ENCODE measurements around the gene TULP4.
"Not testable (repeated sequence)": the region's sequence is repeated elsewhere in the genome, so short reads cannot be mapped to it uniquely, and the experiment has no call there.

Gene TULP4

DNA sequence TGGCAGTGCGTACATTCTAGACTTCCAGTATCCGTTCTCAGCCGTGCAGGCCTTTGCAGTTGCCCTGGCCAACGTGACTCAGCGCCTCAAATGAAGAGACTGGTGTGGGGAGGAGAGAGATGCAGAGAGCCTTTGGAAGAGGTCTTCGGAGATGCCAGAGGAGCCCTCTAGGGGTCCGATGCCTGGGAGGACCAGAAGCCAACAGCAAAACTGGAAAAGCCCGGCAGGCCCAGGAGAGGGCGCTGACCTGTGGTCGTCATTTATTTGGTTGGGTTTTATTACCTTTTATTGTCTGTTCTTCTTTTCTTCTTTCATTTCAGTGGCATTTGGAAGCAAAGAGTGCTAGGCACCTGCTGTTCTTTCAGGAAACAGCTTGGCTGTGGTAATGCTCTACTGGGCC lies 194.3 kb downstream of the TULP4 start:
- Histone ChIP-seq H2AFZ (ENCODE audit: low read depth, low read length) (no peak overlapping the region), H3K36me3 (ENCODE audit: insufficient read depth, low read length) (peaks cover 43% of the 10 kb centered on the region), H3K4me1 (ENCODE audit: insufficient read depth, low read length) (no peaks in the 10 kb centered on the region), H3K9me3 (ENCODE audit: low read length) (no peaks in the 10 kb centered on the region), H3K27me3 (ENCODE audit: insufficient read depth, low read length) (no peaks in the 10 kb centered on the region), H3K4me3 (ENCODE audit: low read length) (no peak overlapping the region)

DNA sequence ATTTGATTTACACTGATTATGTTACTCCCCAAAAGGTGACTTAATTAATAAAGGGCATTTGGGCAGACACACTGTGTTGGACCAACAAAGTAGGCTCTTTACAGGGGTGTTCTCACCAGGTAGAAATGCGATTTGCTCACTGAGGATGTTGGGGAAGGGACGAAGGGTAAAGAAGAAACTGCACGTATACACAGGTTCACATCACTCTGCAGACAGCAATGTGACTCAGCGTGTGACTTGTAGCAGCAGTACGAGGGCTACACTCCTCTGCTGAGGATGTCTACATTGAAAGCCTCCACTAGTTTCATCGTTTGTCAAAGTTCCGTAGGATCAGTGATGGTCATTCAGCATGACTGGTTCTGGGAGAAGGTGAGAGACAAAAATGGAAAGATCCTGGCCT lies 194.9 kb downstream of the TULP4 start:
- H3K4me3 ChIP-seq (ENCODE audit: low read length) = no peak overlapping the region
- peaks cover 38% of the 10 kb centered on the region for H3K36me3 ChIP-seq (ENCODE audit: insufficient read depth, low read length)
- H2AFZ ChIP-seq (ENCODE audit: low read depth, low read length) = no peak overlapping the region
- H3K9me3 ChIP-seq (ENCODE audit: low read length) = no peaks in the 10 kb centered on the region
- no peaks in the 10 kb centered on the region for H3K4me1 ChIP-seq (ENCODE audit: insufficient read depth, low read length)
- no peaks in the 10 kb centered on the region for H3K27me3 ChIP-seq (ENCODE audit: insufficient read depth, low read length)

DNA sequence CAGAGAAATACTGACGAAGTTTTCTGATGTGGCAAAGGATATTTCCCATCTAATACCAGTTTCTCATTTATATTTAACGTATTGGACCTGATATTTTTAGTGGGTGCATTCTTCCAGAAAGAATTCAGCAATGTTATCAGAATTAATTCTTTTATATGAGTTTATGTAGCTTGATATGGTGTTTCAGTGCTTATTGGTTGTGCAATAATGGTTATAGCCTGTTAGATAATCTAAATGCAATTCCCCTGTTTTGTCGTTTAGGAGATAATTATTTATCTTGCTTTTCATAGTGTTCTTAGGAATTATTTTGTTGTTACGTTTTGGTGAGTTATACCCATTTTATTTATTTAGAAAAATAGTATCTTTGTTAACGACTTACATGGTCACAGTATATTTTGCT lies 196.2 kb downstream of the TULP4 start:
- H2AFZ ChIP-seq (ENCODE audit: low read depth, low read length) = no peak overlapping the region
- no peaks in the 10 kb centered on the region for H3K4me1 ChIP-seq (ENCODE audit: insufficient read depth, low read length)
- H3K36me3 ChIP-seq (ENCODE audit: insufficient read depth, low read length) = peaks cover 25% of the 10 kb centered on the region
- H3K4me3 ChIP-seq (ENCODE audit: low read length) = no peak overlapping the region
- no peaks in the 10 kb centered on the region for H3K9me3 ChIP-seq (ENCODE audit: low read length)
- no peaks in the 10 kb centered on the region for H3K27me3 ChIP-seq (ENCODE audit: insufficient read depth, low read length)

DNA sequence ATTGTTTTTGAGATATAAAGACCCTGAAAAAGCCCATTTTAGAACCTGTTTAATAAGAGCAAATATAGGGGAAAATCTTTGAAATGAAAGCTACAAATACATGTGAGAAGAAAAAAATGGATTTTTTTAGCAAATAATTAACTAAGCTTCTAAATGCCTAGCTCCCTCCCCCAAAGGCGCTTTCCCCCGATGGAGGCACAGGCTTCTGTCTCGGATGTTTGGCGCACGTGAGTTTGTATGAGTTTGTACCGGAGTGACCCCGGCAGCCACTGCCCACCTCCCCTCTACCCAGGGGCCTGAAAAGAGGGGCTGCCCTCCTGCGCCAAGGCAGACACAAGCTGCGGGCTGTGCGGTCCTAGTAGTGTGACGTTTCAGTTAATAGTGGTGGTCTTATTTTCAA lies 197.2 kb downstream of the TULP4 start:
- Histone ChIP-seq H3K4me1 (ENCODE audit: insufficient read depth, low read length) (no peaks in the 10 kb centered on the region), H3K9me3 (ENCODE audit: low read length) (no peaks in the 10 kb centered on the region), H2AFZ (ENCODE audit: low read depth, low read length) (no peak overlapping the region), H3K27me3 (ENCODE audit: insufficient read depth, low read length) (no peaks in the 10 kb centered on the region), H3K4me3 (ENCODE audit: low read length) (no peak overlapping the region), H3K36me3 (ENCODE audit: insufficient read depth, low read length) (peaks cover 18% of the 10 kb centered on the region)

DNA sequence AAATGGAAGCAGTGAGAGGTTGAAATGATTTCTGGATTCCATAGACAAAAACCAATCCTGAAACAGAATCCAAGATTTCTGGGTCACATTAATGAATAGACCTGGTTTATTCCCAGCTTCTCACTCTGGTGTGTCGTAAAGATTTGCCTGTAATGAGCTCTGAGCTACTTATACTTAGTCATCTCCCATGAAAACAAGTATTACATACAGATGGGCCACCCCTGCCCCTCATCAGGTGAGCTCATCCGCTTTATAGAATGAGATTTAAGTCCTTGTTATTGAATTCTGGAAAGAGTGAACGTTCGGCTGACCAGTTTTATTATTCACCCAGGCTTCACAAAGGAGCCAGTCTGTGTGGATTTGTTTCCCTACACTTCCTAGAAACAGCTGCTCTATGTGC lies 200.5 kb downstream of the TULP4 start:
- H3K4me1 ChIP-seq (ENCODE audit: insufficient read depth, low read length) = peaks cover 4% of the 10 kb centered on the region
- H3K36me3 ChIP-seq (ENCODE audit: insufficient read depth, low read length) = peaks cover 4% of the 10 kb centered on the region
- H3K27me3 ChIP-seq (ENCODE audit: insufficient read depth, low read length) = no peaks in the 10 kb centered on the region
- no peak overlapping the region for H3K4me3 ChIP-seq (ENCODE audit: low read length)
- no peak overlapping the region for H2AFZ ChIP-seq (ENCODE audit: low read depth, low read length)
- no peaks in the 10 kb centered on the region for H3K9me3 ChIP-seq (ENCODE audit: low read length)

DNA sequence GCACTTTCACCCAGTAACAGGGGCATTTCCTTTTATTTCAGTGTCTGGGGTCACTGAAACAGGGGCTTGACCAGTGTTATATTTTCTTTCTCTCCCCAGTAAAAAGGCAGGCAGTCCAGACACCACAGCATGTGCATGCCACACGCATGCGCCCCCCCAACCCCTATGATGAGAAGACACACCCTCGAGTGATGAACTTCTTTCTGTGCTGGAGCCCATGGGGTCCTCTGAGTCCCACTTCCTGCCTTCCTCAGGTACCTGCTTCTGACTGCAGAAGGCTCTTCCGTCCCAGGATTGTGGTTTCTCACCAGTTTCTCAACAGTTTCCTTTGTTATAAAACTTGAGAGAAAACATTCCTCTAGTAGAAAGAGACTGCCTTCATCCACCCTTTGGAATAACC lies 201.9 kb downstream of the TULP4 start:
- no peak overlapping the region for H3K4me3 ChIP-seq (ENCODE audit: low read length)
- peaks cover 4% of the 10 kb centered on the region for H3K36me3 ChIP-seq (ENCODE audit: insufficient read depth, low read length)
- H2AFZ ChIP-seq (ENCODE audit: low read depth, low read length) = no peak overlapping the region
- peaks cover 11% of the 10 kb centered on the region for H3K4me1 ChIP-seq (ENCODE audit: insufficient read depth, low read length)
- H3K9me3 ChIP-seq (ENCODE audit: low read length) = no peaks in the 10 kb centered on the region
- H3K27me3 ChIP-seq (ENCODE audit: insufficient read depth, low read length) = no peaks in the 10 kb centered on the region

DNA sequence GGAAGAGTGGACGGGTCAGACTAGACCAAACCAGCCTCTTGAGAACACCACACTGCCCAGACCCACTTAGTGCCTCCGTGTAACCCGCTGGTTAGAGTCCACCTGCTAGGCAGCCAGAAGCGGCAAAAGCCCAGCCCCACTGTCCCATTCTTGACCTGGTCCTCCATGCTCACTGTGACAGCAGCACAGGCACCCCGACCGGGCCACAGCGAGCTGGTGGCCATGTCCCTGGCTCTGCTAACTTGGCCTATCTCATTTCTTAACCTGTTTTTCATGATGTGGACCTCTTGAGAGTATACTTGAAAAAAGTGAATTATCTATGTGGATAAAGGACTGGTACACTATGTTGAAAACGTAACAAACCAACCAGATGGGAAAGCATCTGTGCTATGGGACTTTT lies 202.7 kb downstream of the TULP4 start:
- Histone ChIP-seq H3K4me3 (ENCODE audit: low read length) (no peak overlapping the region), H3K9me3 (ENCODE audit: low read length) (no peaks in the 10 kb centered on the region), H3K36me3 (ENCODE audit: insufficient read depth, low read length) (peaks cover 4% of the 10 kb centered on the region), H2AFZ (ENCODE audit: low read depth, low read length) (no peak overlapping the region), H3K4me1 (ENCODE audit: insufficient read depth, low read length) (peaks cover 11% of the 10 kb centered on the region), H3K27me3 (ENCODE audit: insufficient read depth, low read length) (no peaks in the 10 kb centered on the region)

DNA sequence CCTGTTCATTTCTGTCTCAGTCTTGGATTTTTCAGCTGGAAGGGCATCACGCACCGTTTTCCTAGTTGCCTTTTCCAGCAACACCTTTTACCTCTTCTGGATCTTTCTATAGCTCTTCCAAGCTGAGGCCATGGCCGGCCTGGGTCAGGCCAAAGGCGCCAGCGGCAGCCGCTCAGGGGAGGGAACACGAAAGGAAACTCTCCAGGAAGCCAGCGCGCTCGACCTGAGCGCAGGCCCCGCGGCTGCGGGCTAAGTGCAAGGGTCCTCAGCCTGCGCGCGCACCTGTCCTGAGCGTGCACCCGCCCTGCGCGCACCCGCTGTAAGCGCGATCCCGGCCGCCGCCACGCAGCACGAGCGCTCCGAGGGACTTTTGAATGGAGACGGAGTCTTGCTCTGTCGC lies 203.8 kb downstream of the TULP4 start:
- Histone ChIP-seq H2AFZ (ENCODE audit: low read depth, low read length) (no peak overlapping the region), H3K4me1 (ENCODE audit: insufficient read depth, low read length) (peaks cover 11% of the 10 kb centered on the region), H3K27me3 (ENCODE audit: insufficient read depth, low read length) (no peaks in the 10 kb centered on the region), H3K9me3 (ENCODE audit: low read length) (no peaks in the 10 kb centered on the region), H3K4me3 (ENCODE audit: low read length) (no peak overlapping the region), H3K36me3 (ENCODE audit: insufficient read depth, low read length) (no peaks in the 10 kb centered on the region)

DNA sequence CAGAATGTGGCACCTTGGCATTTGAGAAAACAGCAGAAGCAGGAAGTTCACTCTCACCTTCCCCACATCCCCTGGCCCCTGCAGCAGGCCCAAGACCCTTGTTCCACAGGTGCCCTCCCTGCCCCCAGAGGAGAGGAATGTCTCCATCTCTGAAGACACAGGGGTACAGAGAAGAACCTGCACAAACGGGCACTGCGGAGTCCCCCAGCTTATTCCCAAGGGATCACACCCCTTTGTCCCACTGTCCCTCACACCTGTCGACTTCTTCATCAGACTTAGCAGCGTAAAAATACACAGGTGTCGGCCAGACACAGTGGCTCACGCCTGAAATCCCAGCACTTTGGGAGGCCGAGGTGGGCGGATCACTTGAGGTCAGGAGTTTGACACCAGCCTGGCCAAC lies 204.8 kb downstream of the TULP4 start:
- Histone ChIP-seq H2AFZ (ENCODE audit: low read depth, low read length) (no peak overlapping the region), H3K36me3 (ENCODE audit: insufficient read depth, low read length) (no peaks in the 10 kb centered on the region), H3K27me3 (ENCODE audit: insufficient read depth, low read length) (no peaks in the 10 kb centered on the region), H3K4me3 (ENCODE audit: low read length) (no peak overlapping the region), H3K9me3 (ENCODE audit: low read length) (no peaks in the 10 kb centered on the region), H3K4me1 (ENCODE audit: insufficient read depth, low read length) (peaks cover 11% of the 10 kb centered on the region)

DNA sequence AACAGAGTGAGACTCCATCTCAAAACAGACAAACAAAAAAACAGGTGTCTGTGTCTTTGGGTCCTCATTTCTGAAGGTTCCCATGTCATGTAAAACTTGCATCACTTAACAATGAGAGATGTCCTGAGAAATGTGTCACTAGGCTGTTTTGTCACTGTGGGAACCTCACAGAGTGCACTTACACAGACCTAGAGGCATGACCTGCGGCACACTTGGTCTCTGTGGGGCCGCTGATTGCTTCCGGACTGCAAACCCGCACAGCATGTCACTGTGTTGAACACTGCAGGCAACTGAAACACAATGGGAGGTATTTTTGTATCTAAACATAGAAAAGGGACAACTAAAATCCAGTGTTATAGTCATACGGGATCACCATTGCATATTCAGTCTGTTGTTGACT lies 205.3 kb downstream of the TULP4 start:
- H3K9me3 ChIP-seq (ENCODE audit: low read length) = no peaks in the 10 kb centered on the region
- no peaks in the 10 kb centered on the region for H3K36me3 ChIP-seq (ENCODE audit: insufficient read depth, low read length)
- no peak overlapping the region for H2AFZ ChIP-seq (ENCODE audit: low read depth, low read length)
- no peak overlapping the region for H3K4me3 ChIP-seq (ENCODE audit: low read length)
- peaks cover 11% of the 10 kb centered on the region for H3K4me1 ChIP-seq (ENCODE audit: insufficient read depth, low read length)
- H3K27me3 ChIP-seq (ENCODE audit: insufficient read depth, low read length) = no peaks in the 10 kb centered on the region

DNA sequence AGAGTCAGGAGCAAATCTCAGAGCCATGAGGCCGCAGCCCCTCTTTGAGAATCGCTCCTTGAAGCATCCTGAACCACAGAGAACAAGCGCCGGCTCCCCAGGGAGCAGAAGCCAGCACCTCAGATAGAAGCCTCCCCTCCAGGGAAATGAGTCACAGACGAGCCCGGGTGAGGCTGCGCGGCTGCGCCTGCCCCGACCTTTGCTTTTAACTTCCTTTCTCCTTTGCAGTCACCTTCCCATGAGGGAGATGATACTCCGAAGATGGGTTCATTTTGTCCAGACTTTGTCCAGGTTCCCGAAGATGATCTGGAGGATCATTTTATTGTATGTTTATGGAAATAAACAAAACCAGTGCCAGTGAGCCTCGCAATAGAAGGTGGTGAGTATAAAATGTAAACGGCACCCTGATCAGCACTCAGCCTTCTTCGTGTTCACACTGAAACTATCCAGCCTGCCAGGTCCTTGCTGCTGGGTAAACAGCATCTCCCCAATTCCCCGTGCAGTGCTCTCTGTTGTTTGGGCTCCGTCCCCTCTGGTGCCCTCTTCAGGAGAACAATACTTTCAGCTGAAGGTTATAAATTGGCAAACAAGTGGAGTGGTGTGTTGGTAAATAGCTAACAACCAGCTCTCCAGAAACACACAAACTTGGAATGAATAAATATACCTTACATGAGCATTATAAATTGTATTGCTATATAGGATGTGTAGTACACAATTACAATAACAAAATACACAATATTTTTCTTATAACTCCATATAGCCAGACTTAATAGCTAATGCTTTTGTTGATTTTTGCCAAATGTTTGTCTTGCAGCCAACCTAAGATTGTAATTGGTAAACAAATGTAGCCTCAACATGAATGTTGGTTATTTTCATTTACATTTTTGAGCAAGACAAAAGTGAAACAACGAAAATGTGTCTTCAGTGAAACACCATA lies 206.2 kb downstream of the TULP4 start:
- peak overlapping the region; percentile 28 for H3K4me3 ChIP-seq (ENCODE audit: low read length)
- H3K27me3 ChIP-seq (ENCODE audit: insufficient read depth, low read length) = no peaks in the 10 kb centered on the region
- H3K4me1 ChIP-seq (ENCODE audit: insufficient read depth, low read length) = peaks cover 11% of the 10 kb centered on the region

DNA sequence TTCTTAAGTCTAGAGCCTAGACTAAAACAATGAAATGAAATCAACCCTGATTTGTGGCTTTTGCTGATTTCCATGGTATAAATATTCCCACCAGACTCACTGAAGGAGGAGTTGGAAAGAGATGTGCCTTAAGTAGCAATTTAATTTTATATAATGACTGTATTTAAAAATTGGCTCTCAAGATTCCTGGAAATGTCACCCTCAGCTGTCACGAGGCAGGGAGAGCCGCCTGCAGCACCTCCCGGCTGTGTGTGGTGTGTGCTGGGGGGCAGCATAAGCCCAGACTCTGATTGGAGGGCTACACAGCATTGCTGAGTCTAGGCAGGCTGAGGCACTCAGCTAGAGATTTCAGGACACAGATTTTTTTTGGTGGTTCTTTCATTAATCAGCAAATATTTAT lies 207.0 kb downstream of the TULP4 start:
- no peaks in the 10 kb centered on the region for H3K36me3 ChIP-seq (ENCODE audit: insufficient read depth, low read length)
- peaks cover 3% of the 10 kb centered on the region for H3K9me3 ChIP-seq (ENCODE audit: low read length)
- H3K4me3 ChIP-seq (ENCODE audit: low read length) = no peak overlapping the region
- H3K27me3 ChIP-seq (ENCODE audit: insufficient read depth, low read length) = no peaks in the 10 kb centered on the region
- H2AFZ ChIP-seq (ENCODE audit: low read depth, low read length) = no peak overlapping the region
- H3K4me1 ChIP-seq (ENCODE audit: insufficient read depth, low read length) = peaks cover 11% of the 10 kb centered on the region

More for the DNA sequence above, 206.2 kb downstream of the TULP4 start:
- Histone ChIP-seq H3K36me3 (ENCODE audit: insufficient read depth, low read length) (no peaks in the 10 kb centered on the region), H2AFZ (ENCODE audit: low read depth, low read length) (peak overlapping the region; percentile 39), H3K9me3 (ENCODE audit: low read length) (no peaks in the 10 kb centered on the region)

DNA sequence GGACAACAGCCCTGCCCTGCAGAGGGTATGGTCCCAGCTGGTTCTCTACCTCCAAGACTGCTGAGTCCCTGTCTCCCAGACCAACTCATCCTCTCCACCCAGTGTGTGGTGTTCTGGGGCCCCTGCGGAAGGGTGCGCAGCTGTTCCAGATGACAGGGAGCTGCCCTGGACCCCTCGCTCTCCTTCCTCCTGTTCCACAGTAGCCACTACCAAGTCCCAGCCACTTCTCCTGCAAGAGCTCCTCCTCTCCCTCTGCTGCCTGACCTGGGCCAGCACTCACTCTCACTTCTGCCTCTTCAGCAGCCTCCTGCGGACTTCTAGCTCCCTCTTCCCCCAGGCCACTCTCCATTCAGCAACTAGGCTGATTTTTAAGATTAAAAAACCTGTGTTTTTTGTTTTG lies 207.5 kb downstream of the TULP4 start:
- Histone ChIP-seq H2AFZ (ENCODE audit: low read depth, low read length) (no peak overlapping the region), H3K27me3 (ENCODE audit: insufficient read depth, low read length) (no peaks in the 10 kb centered on the region), H3K36me3 (ENCODE audit: insufficient read depth, low read length) (no peaks in the 10 kb centered on the region), H3K4me1 (ENCODE audit: insufficient read depth, low read length) (peaks cover 11% of the 10 kb centered on the region), H3K4me3 (ENCODE audit: low read length) (no peak overlapping the region), H3K9me3 (ENCODE audit: low read length) (peaks cover 4% of the 10 kb centered on the region)

DNA sequence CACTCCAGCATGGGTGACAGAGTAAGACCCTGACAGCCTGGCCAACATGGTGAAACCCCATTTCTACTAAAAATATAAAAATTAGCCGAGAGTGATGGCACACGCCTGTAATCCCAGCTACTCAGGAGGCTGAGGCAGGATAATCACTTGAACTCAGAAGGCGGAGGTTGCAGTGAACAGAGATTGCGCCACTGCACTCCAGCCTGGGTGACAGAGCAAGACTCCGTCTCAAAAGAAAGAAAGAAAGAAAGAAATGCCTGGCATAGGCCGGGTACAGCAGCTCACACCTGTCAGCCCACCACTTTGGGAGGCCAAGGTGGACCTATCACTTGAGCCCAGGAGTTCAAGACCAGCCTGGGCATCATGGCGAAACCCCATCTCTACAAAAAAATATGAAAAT lies 208.7 kb downstream of the TULP4 start:
- peaks cover 11% of the 10 kb centered on the region for H3K4me1 ChIP-seq (ENCODE audit: insufficient read depth, low read length)
- H2AFZ ChIP-seq (ENCODE audit: low read depth, low read length); H3K36me3 ChIP-seq (ENCODE audit: insufficient read depth, low read length); H3K4me3 ChIP-seq (ENCODE audit: low read length); H3K27me3 ChIP-seq (ENCODE audit: insufficient read depth, low read length); H3K9me3 ChIP-seq (ENCODE audit: low read length): not testable (repeated sequence)
